Fibroblast of skin of abdomen (primary cell): Measurements from ENCODE around the gene VSIG10L2. TPM values are rescaled to one million over a fixed set of nuclear protein-coding genes. Genes with fewer than 3 reads are reported as not detected.
"Not testable (repeated sequence)": the region's sequence is repeated elsewhere in the genome, so short reads cannot be mapped to it uniquely, and the experiment has no call there.

ENCODE experiments used
- DNase-seq: peaks from one replicate; pipeline ENCODE4 v3.0.0-alpha.2; 2013
- polyA plus RNA-seq, 2 experiments: library from polyadenylated mRNA; unstranded; fragments of 120-200 nt; gene quantifications; one replicate each; pipeline ENCODE4 v1.2.1, GENCODE V29; 2013; ENCODE audit not compliant: insufficient read length in 2 of 2

Gene VSIG10L2
- polyA plus RNA-seq (2013, experiment 1 of 2; ENCODE audit: insufficient read length), result not detected
- polyA plus RNA-seq (2013, experiment 2 of 2; ENCODE audit: insufficient read length), result not detected

DNA sequence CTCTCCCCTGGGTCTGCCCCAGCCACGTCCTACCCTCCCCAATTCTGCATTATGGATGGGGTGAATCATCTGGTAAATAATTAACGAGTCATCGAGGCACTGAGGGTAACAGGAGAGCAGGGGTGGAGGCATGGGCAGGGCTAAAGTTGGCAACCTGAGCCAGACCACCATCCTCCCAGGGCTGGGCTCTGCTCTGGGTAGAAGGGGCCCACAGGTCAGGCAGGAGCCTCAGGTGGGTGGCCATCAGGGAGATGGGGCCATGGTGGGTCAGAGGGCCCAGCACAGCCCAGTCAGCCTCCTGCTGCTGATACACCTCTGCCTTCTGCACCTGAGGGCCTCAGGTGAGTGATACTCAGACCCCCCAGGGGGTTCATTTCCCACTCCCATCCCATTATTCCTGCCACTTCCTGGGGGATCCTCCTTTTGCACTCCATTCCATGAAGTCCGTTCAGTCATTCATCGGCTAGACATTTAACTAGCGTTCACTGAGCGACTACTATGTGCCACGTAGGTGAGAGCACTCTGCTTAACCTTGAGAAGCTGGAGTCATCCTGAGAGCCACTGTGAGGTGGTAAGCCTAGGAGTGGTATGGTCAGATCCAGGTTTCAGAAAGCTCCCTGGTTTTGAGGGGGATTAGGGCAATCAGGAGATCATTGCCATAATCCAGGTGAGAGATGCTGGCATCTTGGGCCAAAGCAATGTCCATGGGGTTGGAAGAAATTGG is at the start of gene VSIG10L2:
TSS of gene VSIG10L2 (plus strand) at position 248 of the 724 bp plus-strand sequence. CDS start at position 260, 12 bp downstream.
- no peak for DNase-seq

DNA sequence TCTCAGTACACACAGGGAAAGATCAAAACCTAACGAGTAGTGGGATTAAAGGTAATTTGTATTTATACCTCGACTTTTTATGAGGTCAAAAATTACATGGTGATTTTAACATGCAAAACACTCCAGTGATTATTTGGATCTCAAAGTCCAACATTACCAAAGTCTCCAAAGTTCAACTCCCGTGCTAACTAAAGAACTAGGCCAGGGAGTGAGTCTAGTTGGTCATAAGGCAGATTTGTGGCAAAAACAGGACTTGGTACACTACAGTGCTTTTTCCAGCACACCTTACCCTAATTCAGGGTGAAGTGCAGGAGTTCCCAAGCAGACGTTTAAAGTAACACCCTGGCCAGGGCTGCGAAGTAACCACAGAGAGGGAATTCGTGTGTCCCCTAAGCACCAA is 44.0 kb upstream of the VSIG10L2 start:
- no peak for DNase-seq

DNA sequence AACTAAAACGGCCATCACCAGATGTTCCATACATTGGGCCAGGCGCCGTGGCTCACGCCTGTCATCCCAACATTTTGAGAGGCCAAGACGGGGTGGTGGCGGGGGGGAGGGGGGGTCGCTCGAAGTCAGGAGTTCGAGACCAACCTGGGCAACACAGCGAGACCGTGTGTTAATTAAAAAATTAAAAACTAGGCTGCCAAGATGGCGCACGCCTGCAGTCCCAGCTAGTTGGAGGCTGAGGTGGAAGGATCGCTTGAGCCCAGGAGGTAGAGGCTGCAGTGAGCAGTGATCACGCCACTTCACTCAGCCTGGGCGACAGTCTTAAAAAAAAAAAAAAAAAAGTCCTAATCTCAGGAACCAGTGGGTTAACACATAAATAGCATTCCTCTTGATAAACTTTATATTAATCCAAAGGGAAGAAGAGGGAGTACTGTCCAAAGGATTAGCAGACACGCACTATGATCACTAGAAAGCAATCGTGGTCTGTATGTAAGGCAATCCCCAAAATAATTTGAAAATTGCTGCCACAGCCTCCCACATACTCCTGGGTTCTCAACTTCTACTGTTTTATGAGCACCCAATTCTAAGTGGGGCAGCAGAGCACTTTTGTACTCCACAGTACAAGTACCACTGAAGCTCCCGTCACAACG is 43.4 kb upstream of the VSIG10L2 start:
- DNase-seq, result no peak

DNA sequence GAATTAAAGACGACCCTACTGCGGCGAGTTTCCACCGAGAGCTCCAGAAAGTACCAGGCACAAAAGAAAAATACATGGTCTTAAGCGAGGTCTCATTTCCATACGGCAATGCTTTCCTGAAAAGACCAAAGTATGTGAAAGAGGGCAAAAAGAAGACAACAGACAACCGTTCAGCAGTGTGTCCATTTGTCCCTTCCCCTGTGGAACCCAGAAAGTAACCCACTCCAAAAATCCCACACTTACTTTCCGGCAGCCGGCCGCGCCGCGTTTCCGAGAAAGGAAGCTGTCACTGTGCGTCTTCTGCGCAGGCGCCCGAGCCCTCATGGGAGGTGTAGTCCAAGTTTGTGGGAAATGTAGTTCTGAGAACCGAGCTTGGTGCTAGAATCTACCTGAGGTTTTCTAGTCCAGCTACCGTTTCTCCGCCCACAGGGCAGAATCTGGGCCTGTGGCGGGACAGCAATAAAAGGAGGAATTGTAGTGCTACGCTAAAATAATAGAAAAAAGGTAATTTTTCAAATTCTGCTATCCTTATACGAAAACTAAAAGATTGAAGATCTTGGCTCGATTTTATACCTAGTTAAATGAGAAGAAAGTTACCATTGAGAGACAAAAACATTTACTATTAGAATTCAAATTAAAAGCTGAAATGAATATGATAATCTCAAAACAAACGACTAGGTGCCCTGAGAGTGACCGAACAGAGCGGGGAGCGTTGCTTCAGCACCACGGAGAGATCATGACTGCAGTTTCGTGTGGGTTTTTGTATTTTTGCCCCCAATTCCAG is 42.7 kb upstream of the VSIG10L2 start, which contains the start of gene PUS3:
TSS of gene PUS3 (minus strand) at position 280 of the 784 bp plus-strand sequence. CDS start 6,922 bp downstream, outside the sequence.
- peak; percentile 78 for DNase-seq

DNA sequence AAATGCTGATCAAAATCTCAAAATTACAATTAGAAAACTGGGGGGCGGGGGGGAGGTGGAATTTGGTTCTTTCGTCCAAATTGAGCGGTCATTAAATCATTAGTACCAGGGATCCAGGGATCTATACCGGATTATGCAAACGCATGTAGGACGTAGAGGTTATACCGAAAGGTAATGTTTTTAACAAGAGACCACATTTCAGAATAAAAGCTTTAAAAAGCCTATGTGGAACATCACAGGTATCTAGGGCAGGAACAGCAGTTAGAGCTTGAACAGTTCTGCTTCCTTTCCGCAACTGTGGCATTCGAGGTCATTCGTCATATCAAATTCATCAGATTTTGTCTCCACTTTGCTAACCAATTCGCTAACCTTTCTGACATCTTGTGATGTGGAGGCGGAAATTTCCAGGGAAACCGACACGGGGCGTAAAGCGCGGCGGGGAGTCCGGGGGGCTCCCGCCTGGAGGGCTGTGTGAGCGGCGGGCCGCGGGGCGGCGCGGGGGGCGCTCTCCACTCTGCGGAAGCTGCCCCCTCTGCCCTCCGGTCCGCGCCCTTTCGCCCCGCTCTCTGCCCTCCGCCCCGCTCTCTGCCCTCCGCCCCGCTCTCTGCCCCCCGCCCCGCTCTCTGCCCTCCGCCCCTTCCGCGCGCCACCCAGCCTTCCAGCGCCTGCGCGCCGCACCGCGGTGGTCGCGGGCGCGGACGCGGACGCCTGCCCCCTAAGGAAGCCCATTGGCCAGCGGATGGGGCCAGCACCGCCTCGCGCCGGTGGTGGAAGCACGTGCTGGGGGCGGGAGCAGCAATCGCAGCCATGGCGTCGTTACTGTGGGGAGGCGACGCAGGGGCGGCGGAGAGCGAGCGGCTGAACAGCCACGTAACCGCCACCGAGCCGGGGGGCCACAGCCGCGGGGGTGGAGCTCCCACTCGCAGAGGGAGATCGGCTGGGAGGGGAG is 41.9 kb upstream of the VSIG10L2 start, which contains the start of gene DDX25:
TSS of gene DDX25 (plus strand) at position 798 of the 949 bp plus-strand sequence. CDS start at position 808, 10 bp downstream.
- DNase-seq, result no peak

DNA sequence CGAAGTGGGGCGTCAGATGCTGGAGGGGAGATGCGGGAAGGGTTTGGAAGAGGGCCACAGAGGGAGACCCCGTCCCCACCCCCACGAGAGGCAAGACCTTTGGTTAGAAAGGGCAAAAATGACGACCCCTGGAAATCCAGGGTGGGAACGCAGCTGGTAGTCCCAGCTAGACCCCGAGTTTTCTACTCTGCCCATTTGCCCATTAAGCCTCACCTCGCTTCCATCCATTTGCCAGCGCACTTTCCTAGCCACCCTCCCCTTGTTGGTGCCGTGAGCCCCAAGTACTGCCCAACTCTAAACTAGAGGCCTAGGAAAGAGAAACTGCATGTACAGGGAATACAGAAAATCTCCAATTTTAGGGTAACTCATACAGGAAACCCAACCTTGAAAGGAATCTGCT is 41.2 kb upstream of the VSIG10L2 start:
- no peak for DNase-seq

DNA sequence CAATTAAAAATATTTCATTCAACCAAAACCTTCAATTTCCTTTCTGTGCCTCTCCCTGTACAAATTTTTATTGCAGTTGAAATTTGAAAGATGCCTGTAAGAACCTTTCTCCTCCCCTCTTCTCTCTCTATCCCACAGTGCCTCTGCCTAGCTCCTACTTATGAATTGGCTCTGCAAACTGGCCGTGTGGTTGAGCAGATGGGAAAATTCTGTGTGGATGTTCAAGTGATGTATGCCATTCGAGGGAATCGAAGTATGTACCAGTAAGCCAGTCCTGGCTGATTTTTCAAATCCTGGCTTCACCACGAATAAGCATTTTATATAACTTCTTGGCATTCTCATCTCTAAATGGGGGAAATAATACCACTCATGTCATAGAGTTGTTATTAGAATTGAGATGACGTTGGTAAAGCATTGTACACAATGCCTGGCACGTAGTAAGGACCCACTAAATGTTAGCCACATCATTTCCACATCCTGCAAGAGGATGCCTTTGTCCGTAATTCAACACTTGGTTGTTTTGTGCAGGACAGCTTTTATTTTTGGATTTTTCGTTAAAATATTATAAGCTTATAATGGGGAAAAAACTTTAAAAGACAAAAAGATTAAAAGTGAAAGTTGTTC is 35.5 kb upstream of the VSIG10L2 start:
- DNase-seq, result no peak

DNA sequence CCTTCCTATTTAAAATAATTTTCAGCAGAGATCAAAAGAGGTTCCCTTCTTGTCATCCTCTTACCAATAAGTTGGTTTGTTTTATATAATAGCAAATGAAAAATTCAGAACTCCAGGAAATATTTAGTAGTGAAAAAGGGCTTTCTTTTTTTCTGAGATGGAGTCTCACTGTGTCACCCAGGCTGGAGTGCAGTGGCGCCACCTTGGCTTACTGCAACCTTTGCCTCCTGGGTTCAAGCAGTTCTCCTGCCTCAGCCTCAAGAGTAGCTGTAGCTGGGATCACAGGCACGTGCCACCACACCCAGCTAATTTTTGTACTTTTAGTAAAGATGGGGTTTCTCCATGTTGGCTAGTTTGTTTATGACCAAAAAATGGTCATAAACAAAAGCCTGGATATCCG is 31.2 kb upstream of the VSIG10L2 start:
- DNase-seq, result not testable (repeated sequence)

DNA sequence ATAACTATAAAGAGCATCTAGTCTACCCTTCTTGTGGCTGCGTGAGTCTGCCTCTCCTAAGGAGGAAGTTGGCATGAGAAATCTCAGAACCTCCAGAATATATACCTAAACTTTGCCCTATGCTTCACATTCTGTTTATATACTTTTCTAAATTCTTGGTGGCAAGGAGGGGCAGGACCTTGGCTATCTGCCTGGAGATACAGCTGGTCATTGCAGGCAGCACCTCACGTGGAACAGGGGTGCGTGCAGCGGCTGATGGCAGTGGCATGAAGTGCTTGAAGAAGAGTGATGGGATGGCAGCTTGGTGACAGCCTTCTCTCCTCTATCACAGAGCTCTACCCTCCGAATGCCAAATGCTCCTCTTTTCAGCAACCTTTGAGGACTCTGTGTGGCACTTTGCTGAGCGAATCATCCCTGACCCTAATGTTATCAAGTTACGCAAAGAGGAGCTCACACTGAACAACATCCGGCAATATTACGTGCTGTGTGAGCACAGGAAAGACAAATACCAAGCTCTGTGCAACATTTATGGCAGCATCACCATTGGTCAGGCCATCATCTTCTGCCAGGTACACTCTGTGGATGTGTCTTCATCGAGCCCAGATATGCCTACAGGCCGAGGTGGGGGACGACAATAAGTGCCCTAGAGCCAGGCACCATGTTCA is 29.0 kb upstream of the VSIG10L2 start:
- DNase-seq, result no peak

DNA sequence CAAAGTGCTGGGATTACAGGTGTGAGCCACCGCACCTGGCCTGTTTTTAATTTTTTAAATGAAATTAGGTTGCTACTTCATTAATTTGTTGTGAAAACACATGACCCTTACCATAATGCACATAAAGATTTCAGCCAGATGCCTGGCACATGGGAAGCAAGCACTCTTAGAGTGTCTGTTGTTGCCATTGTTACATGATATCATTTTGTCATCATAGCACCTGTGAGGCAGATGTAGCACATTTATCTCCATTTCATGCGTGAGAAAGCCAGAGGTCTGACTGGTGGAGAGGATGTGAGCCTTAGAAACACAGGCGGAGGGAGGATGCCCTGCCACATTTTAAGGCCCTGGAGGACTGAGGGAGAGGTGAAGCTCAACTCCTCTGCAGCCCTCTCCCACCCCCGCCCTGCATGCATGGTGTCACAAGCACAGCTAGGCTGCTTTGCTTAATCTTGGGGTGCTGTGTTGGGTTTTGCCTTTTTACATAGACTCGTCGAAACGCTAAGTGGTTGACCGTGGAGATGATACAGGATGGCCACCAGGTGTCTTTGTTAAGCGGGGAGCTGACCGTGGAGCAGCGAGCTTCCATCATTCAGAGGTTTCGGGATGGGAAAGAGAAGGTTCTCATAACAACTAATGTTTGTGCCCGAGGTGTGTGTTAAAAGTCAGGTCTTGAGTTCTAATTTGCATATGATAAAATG is 27.6 kb upstream of the VSIG10L2 start:
- DNase-seq, result no peak

DNA sequence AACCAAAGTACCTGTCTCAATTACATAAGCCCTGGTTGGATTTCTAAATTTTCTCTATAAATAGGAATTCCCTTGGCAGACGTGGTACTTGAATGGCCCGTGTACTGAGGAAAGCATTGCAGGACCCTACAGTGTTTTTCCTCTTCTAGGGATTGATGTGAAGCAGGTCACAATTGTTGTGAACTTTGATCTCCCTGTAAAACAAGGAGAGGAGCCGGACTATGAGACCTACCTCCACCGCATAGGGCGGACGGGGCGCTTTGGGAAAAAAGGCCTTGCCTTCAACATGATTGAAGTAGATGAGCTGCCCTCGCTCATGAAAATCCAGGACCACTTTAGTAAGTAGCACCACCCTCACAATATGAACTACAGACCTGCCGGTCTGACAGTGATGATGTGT is 24.8 kb upstream of the VSIG10L2 start:
- DNase-seq, result no peak

DNA sequence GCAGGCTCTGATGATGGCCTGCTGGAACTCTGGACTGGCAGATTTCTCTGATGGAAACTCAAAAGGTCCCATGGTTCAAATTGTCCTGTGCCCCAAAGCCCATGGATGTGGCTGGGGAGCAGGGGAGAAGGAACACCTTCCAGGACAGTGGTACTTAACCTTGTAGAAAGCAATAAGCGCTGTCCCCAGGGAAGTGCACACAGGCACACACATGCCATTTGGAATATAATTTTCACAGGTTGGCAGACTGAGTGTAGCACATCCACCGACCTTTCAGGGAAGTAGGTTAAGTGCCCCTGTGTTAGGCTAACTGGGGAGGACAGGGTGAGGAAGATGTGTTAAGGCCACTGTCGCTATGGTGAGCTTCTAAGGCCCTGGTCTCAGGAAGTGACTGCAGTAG is 23.7 kb upstream of the VSIG10L2 start:
- no peak for DNase-seq

DNA sequence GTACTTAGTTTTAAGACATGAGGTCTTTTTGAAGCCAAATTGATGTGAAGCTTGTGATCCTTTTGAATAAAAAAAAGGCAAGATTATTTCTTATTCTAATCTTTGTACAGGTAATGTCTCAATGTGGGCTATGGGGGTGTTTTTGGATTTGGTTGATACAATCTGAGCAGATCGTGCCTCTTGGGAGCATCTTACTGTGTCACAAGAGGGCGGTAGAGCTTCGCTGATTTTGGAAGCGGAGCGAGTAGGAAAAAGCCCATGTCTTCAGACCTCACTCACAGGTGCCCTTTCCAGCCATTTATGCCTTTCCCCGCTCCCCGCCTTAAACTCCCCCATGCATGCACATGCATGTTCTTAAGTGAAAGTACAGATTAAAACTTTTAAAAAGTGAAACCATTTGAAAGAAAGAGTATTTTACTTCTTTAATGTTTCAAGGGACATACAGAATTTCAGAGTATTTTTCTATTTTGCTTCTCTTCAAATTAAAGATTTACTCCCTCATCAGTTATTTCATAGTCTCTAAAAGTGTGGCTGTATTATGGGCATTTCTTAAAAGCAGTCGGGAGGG is 22.7 kb upstream of the VSIG10L2 start:
- DNase-seq, result peak; percentile 57

DNA sequence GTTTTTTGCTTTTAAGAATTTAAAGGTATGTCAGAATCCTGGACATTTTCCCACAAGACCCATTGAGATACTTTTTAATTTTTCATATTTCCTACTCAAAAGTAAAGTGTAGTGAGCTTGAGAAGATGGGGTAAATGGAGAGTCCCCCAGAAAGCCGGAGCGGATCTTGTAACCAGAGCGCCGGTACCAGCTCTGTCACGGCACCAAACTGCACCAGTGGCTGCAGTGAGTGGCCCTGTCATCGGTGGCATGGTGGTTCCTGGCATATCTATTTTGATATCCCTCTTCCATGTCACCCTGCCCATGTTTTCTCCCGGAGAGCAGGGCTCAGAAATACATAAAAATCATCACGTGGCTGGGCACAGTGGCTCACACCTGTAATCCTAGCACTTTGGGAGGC is 22.2 kb upstream of the VSIG10L2 start:
- DNase-seq, result no peak

DNA sequence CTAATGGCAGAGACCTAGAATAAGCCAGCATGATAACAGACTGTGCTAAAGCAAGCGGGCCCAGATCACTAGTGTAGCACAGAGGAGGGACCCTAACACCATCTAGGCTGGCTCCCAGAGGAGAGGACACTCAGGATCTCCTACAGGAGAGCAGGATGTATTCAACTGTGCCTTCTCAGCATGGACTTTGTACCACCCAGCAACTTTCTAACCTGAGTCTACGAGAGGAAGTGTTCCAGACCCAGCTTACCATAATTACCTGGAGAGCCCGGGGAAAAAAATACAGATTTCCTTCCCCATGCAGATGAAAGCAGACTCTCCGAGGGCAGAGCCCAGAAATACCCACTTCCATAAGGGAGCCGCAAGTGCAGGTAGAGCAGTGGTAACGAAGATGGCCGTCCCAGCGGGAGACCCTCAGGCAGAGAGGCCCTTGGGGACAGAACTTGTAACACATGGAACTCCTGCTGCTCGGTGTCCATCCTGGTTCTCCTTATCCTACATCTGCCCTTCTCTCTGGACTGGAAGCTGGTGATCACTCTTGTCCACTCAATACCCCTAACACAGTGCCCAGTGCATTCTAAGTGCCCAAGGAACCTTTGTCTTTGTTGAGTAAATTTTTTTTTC is 21.3 kb upstream of the VSIG10L2 start:
- no peak for DNase-seq

DNA sequence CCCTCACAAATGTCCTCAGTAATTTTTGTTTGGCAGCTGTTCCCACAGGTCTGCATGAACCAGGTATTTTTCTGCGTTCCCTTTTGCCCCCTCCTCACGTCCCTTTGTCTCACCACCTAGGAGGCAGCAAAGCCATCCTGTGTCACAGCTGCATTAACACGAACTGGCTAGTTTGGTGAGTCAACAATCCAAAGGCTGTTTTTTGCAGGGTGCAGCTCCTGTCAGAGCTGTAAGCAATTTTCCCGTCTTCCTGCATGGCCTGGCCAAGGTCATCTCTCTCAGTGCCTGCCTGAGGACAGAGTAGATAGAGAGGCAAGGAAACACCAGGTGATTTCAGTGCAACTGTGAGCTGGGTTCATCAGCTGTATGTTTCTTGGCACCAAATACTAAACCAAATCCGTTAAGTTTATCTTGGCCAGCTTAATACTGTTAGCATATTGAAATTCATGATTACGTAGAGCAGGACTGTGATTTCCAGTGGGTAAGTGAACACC is 20.6 kb upstream of the VSIG10L2 start:
- DNase-seq, result no peak

DNA sequence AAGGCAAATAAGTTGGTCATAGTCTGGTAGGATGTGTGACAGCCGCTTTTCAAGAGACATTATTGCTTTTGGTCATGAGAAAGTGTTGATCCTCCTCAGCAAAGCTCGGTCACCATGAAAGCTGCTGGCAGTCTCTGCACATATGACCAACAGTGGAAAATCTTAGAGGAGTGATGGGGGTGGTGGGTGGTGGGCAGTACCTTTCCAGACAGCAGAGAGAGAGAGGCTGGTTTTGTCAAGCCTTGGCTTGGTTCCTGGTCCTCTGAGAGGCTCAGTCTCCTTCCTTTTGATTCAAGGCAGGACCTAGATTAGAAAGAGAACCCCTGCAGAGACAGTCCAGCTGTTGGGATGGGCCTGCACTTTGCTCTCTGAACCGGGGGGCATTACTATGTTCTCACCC is 20.0 kb upstream of the VSIG10L2 start:
- no peak for DNase-seq

DNA sequence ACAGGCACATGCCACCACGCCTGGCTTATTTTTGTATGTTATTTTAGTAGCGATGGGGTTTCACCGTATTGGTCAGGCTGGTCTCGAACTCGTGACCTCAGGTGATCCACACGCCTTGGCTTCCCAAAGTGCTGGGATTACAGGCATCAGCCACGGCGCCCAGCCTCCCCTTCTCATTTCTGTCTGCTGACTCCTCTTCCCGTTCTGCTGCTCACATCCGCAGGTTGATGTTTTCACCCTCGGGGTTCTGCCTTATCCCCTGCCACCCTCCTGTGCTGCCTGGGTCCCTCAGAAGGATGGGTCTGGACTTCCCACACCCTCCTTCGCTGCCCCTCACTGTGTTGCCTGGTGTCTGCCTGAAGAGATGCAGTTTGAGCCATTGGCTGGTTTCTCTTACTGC is 19.2 kb upstream of the VSIG10L2 start:
- no peak for DNase-seq

DNA sequence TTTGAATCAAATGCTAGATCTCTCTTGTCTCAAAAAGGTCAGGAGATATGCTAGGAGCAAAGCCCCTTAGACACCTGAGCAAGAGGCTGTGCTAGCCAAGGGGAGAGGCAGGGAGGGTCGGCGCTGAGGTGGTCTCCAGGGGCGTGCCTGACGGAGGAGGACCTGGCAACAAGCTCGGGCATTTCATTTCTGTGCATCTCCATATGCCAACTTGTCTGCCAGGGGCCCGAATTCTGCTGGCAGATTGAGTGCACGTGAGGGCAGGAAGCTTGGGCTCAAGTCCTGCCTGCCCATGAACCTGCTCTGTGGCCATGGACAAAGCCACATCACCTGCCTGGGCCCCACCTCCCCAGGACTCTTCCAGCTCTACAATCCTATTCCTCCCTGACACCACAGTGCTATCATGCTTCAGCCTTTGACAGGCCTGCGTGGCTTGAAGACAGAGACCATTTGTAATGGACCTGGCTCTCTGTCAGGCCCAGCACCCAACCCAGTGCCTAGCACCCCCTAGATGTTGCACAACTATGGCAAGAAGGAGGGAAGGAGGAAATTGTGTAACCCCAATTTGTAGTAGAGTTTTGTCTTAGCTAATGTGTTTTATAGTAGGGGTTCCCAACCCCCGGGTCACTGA is 16.3 kb upstream of the VSIG10L2 start:
- no peak for DNase-seq
